Putamen (tissue), 1 donor: ENCODE results near the gene CRACR2B.
A peak's percentile ranks its signal among the peaks of the same experiment; 100 is the strongest.

Experiments
- DNase-seq: peaks from one replicate; pipeline ENCODE4 v3.0.0-alpha.2; 2016; ENCODE audit warnings: low spot score

The CRACR2B gene

DNA sequence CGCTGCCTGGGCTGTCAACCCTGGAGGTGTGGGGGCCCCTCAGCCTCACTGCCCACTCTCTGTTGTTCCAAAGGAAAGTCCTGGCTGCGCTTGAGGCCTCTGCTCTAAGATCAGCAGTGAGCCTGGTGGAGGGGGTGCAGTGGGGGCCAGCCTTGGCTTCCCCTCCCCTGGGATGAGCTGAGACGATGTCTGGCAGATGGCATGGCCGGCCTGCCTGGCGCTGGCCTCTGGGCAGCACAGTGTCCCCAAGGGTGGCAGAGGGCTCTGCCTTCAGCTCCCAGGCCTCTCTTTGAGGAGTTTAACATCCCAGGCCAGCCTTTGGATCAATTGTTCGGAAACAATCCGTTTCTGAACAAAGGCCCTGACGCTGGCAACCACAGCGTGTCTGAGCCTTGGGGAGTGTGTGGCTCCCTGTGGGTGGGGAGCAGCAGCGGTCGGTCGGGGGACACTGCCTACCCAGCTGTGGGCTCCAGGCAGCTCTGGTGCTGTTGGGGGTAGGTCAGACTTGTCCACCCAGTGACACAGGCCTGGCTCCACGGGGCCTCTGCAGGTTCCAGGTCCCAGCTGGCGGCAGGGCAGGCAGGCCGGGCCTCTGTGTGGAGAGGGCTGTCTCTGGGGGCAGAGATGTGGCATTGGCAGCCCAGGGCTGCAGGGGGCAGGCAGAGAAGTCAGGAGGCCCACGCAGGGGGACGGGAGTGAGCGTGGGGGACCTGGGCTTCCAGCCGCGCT is 27.0 kb downstream of the CRACR2B start:
- DNase-seq, result no peak

DNA sequence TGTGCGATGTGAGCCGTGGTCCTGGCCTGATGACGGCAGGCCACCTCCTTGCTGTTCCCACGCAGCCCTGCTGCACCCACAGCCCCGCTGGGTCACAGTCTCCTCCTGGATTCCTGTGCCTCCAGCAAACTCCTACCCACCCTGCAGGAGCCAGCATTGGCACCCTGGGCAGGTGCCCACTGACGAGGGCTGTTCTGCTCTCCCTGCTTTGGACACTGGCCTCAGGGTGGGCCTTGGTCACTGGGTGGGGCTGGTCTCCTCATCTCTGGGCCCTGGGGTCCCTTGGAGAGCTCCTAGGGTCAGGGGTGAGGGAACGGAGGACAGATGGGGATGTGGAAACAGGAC is 27.6 kb downstream of the CRACR2B start:
- DNase-seq, result no peak

DNA sequence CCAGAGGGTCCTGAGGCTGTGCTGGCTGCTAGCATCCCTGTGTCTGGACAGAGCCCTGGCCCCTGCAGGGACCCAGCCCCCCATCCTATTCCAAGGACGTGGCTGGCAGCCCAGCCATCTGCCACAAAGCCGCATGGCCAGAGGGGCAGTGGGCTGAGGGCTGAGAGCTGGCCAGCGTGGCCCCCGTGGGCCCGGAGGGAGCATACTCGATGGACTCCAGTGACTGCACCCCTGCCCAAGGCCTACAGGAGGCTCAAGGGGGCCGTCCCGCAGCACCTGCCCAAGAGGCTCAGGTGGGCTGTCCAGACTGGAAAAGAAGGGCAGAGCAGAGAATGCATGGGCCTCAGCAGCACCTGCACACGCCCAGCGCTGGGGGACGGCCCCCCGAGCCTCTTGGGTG is 28.1 kb downstream of the CRACR2B start:
- DNase-seq, result no peak

DNA sequence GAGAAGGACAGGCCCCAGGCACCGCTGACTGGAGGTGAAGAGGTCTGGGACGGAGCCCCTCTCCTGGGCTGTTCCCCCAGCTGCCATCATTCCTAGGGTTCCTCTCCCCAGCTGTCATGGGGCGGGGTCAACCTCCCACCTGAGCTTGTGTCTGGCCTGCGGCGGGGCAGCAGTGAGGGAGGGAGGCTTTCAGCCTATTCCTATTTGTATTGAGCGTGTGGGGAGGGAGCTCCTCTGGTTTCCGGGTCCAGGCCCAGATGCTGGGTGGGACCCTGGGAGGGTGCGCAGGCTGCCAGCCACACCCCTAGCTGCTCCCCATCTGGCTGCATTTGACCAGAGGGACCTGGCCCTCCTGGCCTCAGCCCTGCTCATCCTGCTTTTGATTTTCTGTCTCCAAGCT is 28.7 kb downstream of the CRACR2B start:
- no peak for DNase-seq

DNA sequence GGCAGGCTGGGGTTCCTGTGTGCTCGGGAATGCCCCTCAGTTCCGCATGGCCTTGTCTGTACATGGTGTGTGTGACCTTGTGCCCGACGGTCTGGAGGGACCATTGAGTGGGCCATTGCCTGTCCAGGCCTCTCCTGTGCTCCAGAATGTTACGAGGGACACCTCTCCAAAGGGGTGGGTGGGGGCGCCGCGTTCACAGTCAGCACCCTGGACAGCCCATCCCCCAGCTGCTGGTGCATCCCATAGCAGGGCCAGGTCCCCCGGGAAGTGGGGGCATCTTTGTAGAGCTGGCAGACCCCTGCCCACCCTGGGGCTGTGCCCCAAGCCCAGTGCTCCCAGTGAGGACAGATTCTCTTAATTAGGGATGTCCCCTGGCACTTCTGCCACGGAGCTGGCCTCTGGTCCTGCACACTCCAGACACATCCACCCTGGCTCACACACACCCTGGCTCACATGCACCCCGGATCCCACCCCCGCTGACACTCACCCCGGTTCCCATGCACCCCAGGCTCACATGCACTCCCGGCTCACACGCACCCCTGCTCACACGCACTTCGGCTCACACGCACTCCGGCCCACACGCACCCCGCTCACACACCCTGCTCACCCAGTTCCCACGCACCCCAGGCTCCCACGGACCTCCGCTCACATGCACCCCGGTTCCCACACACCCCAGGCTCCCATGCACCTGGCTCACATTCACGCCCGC is 30.5 kb downstream of the CRACR2B start:
- no peak for DNase-seq

DNA sequence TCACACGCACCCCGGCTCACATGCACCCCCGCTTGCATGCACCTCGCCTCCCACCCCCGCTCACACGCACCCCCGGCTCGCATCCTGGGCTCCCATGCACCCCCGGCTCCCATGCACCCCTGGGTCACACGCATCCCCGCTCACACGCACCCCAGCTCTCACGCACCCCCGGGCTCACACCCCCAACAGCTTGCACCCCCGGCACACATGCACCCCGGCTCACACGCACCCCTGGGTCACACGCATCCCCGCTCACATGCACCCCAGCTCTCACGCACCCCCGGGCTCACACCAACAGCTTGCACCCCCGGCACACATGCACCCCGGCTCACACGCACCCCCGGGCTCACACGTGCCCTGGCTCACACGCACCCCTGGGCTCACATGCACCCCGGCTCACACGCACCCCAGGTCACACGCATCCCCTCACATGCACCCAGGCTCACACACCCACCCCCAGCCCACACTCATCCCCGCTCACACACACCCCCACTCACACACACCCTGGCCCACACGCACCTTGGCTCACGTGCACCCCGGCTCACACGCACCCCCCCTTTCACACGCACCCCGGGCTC is 31.1 kb downstream of the CRACR2B start:
- no peak for DNase-seq

DNA sequence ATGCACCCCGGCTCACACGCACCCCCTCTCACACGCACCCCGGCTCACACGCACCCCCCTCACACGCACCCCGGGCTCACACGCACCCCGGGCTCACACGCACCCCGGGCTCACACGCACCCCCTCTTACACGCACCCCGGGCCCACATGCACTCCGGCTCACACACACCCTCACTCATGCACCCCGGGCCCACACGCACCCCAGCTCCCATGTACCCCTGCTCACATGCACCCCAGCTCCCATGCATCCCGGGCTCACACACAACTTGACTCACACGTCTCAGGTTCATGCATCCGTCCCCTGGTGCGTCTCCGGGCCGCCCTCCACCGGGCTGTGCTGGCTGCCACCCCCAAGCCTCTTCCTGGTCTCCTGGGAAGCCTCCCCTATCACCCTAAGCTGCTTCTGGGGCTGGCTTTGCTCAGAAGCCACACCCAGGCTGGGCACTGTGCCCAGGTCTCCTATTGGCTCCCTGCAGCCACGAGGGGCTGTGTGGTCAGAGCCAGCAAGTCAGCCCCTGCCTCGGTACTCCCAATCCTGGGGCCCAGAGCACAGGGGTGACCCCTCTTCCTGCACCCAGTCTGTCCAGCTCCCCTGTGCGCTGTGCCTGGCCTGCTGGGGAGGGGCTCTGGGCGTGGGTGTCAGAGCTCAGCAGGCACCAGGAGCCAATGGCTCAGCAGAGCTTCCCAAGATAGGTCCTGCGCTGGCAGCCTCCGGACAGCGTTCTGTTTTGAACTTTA is 31.8 kb downstream of the CRACR2B start:
- peak; percentile 45 for DNase-seq

DNA sequence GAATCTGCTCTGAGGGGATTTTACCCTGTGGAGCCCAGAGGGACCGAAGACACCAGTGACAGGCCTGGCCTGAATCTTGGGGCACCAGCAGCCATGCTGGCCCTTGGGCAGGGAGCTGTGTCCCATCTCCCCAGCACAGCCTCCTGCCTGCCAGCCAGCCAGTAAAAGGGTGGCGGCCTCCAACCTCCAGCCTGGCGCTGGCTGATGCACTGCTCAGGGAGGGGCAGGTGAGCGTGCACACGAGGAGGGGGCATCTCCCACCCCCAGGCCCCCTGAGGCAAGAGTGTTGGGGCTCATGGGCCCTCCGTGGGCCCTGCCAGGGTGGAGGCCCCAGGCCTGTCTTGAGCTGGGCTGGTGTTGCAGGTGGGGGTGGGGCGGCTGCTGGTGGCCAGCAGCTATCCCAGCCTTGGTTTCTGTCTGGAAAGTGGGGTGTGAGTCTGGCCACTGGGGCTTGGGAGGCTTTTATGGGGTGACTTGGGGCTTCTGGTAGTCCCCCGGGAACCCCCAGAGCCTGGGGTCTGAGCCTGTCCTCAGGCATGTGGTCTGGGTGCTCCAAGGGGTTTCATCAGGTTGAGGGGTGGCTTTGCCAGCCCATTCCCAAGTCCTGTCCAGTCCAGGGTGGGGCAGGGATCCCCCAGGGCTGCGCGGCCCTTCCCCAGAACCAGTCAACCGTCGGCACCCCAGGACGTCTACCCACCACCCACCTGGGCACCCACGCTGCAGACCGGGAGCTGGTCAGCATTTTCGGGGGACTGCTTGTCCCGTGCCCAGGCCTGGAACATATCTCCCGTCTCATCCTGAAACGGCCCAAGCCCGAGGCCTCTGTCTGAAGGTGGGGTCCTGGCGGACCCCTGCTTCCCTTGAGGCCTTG is 32.8 kb downstream of the CRACR2B start:
- DNase-seq, result no peak

DNA sequence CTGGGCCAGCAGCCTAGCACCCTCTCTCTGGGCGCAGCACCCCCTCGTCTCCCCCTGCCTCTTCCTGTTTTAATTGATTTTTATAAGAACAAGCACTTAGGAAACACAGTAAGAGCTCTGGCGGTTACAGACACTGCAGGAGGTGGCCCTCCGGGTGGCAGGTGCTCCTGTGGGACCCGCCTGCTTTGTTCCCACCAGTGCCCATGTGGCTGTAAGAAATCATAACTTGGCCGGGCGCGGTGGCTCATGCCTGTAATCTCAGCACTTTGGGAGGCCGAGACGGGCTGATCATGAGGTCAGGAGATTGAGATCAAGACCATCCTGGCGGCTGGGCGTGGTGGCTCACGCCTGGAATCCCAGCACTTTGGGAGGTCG is 33.4 kb downstream of the CRACR2B start:
- DNase-seq, result no peak

DNA sequence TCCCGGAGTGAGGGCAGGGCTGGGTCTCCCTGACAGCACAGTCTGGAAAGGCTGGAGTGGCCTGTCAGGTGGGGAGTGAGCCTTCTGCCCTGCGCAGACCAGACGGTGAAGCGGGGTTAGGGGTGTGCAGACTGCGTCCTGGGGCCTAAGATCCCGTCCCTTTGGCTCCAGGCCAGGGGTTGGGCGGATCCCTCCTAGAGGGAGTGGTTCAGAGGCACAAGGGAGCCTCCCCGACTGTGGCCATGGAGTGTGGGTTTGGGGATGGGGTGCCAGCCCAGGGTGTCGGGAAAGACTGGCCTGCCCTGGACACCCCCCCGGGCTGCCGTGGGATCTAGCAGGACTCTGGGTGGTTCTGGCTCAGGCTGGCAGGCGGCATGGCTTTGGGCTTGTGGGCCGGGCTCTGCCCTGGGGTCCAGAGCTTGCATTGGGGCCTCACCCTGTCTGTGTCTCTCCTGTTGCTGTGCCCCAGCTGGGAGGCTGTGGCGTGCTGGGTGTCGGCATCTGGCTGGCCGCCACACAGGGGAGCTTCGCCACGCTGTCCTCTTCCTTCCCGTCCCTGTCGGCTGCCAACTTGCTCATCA is 34.5 kb downstream of the CRACR2B start:
- DNase-seq, result no peak

DNA sequence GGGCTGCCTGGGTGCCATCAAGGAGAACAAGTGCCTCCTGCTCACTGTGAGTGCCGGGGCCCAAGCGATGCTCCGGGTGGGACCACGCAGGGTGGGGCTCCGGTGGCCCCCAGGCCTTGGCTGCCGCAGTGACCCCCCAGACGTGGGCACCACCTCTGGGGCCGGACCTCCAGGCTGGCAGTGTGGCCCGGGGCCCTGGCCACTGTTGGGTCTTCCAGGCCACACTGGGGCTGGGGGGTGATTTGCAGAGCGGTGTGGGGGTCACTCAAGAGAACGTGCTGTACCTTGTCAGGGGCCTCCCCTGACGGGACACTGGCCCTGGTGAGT is 34.9 kb downstream of the CRACR2B start:
- no peak for DNase-seq

DNA sequence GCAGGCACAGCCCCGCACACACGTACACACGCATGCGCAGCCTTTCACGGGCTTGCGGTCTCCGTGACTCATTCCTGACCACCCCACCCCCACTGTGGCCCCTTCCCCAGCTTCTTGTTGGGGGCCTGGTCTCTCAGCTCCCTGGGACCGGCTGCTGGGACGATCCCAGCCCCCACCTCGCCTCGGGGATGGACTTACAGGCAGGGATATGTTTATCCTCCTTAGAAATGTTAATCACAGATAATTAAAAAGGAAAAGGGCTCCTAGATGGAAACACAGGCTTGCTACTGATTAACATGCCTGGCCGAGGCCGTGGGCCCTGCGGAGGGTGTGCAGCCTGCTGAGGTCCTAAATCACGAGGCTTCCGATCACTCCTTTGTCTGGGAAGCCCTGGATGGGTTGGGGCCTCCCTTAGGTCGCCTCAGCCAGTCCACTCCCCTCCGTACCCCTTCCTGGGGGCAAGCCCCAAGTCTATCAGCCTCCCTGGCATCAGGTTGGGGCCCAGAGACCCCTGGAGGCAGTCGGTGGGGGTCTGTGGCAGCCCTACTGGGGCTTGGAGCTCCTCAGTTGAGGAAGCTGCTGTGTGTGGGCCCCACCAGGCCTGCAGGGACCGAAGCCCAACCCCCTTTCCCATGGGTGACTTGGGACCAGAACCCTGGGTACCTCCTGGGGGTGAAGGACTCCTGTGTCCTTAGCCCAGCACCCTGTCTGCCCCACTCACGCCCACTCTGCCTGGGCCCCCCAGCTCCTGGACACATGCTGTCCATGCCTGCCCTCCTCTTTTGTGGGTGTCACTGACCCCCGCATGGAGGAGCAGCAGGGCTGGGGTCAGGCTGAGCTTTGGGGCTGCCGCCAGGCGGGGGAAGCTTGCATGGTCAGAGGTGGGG is 35.5 kb downstream of the CRACR2B start:
- DNase-seq, result no peak

DNA sequence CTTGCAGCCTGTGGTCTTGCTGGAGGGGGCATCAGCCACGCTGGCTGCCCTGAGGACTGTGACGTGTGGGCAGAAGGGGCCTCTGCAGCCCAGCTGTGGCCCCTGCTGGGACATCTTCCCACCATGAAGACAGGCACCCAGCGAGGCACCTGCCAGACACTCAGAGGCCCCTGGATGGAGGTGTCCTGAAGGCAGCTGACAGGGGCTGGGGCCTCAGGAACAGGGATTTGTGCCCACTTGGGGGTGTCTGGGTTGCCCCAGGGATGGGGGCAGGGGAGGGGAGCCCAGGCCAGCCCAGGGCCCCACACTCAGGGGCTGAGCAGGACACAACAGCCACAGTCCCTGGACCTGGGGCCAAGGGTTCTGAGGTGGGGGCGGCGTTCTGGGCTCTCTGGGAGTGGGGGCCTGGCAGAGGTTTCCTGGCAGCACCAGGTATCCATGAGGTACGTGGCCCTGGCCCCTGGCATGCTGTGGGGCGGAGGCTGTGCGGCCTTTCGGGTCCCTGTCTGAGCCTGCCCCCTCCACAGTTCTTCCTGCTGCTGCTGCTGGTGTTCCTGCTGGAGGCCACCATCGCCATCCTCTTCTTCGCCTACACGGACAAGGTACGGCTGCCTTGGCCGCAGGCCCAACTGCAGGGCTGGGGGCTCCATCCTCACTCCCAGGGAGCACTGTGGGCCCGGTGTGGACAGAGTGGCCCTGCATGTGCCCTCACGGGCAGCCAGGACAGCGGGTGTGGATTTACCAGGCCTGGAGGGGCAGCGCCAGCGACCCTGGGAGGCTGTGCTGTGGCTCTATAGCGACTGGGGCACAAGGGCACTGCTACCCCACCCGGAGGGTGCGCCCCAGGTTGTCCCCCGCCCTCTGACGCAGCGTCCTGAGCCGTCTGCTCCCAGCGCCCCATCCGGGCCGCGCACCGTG is 36.5 kb downstream of the CRACR2B start:
- no peak for DNase-seq

DNA sequence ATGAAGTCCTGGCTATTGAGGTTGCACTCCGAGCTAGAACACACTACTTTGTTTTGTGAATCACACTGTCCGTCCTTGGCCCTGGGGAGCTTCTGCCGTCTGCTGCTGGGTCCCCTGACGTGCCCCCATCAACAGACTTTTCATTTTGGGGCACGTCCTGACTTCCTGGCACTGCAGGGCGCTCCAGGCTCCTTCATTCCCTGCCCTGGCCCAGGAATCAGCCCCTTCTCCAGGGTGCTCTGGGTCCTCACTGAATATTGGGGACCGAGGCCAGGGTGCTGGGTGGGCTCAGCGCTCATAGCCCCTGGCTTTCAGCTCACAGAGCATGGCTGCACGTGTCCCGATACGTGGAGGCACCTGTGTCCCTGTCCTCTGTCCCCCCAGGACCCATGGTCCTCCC is 37.2 kb downstream of the CRACR2B start:
- DNase-seq, result no peak

DNA sequence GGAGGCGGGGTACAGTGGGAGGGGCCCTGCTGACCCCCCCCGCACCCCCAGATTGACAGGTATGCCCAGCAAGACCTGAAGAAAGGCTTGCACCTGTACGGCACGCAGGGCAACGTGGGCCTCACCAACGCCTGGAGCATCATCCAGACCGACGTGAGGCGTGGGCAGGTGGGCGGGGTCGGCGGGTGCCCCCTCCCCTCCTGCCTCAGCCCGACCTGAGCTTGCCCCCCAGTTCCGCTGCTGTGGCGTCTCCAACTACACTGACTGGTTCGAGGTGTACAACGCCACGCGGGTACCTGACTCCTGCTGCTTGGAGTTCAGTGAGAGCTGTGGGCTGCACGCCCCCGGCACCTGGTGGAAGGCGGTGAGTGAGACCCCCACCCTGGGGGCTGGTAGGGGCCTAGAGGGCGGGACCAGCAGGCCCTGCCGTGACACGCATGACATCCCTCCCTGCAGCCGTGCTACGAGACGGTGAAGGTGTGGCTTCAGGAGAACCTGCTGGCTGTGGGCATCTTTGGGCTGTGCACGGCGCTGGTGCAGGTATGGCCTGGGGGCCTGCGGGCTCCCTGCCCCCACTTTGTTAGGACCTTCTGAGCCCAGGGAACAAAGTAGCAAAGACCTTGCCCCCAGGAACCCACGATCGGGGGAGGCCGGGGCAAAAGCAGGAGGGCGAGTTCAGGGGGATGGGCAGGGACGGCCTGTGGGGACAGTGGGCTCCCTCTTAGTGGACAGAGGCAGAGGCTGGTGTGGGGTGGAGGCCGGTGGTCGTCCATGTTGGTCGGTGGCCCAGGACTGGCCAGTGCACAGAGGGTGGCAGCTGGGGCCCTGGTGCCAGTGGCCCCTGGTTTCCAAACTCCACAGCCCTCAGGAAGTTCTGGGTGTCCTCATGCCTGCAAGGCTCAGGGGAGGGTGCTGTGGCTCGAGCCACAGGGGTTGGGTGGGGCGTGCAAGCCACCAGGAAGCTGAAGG is 38.0 kb downstream of the CRACR2B start:
- DNase-seq, result no peak

DNA sequence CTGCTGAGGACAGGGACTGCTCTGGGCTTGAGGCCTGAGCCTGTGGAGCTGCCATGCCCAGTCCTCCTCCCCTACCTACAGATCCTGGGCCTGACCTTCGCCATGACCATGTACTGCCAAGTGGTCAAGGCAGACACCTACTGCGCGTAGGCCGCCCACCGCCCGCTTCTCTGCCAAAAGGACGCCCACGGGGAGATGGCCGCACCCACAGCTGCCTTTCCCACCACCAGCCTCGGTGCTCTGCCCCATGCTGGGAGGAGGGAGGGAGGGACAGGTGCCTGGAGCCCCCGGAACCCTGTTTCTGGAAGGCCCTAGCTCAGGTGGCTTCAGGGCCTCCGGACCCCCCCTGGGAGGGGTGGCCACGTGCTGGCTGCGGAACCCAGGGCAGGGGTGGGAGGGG is 38.8 kb downstream of the CRACR2B start:
- no peak for DNase-seq

DNA sequence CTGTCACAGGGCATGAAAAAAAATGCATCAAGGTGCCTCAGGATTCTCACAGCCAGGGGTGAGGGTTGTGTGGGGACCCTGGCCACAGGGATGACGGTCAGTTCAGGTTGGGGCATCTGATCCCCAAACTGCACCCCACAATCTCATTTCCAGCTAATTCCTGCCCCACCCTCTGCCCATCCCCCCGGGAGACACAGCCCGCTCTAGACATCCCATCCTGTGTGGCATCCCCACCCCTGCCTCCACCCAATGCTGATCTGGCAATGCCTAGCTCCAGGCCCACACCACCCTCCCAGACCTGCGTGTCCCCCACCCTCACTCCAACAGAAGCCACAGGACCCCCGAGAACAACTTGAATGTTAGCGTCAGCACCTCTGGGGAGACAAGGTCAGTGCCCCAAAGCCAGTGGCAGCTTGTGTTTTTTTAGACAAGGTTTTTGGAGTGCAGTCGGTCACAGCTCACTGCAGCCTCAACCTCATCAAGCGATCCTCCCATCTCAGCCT is 40.2 kb downstream of the CRACR2B start:
- DNase-seq, result no peak

DNA sequence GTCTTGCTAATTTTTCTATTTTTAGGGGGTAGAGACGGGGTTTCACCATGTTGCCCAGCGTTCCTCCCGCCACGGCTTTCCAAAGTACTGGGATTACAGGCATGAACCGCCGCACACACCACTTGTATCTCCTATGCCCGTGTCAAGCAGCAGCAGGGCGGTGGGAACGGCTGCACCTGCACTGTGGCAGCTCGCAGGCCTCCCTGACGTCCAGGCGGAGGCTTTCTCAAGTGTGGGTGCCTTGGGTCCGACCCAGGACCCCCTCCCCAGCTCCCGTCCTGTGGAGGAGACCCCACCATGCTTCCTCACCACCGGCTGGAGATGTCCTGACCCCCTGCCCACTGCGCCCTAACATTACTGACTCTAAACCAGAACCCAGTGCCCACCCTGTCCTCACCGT is 40.7 kb downstream of the CRACR2B start:
- no peak for DNase-seq
